OCI-M1 (cell line): Measurements from ENCODE around the gene SAMD9L.
"Not testable (repeated sequence)": the region's sequence is repeated elsewhere in the genome, so short reads cannot be mapped to it uniquely, and the experiment has no call there.

Experiments used
- DNase-seq: peaks from one replicate; lab custom pipeline; 2025; lab: John Stamatoyannopoulos, UW

The SAMD9L gene

GRCh38 chr7:93146036-93146435 is 2.1 kb downstream of the SAMD9L start:
- DNase-seq = peak; percentile 66

GRCh38 chr7:93145354-93145753 is 2.8 kb downstream of the SAMD9L start:
- DNase-seq = peak; percentile 92

- no peak for DNase-seq
Measured at GRCh38 chr7:93142127-93142526, 6.1 kb downstream of the SAMD9L start.

DNA sequence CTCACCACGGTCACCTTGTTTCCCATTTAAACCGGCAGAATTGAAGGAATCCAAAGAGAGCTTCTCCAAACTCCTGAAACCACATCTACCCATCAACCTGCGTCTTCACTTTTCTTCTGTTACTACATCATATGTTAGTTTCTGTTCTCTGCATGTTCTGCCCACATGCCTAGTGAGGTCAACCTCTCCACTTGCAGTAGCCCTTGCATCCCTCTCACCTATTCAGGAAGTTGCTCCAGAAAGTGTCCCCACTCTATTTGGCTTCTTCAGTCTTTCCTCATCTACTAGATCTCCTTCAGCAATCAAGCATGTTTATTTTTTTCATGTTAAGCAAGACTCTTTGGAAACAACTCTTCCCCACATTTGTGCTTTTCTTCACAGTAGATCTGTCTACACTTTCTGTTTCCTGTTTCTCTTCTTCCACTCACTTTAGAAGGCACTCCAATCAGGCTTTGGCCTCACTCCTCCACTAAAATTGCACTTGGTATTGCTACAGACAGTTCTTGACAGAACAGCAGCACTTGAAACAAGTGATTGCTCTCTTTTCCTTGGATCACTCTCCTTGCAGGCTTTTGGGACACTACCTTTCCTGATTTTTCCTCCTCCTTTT is 7.5 kb downstream of the SAMD9L start:
- DNase-seq = no peak

GRCh38 chr7:93138576-93138975 is 9.6 kb downstream of the SAMD9L start:
- no peak for DNase-seq

GRCh38 chr7:93133005-93133404 is 15.2 kb downstream of the SAMD9L start:
- DNase-seq = no peak

DNA sequence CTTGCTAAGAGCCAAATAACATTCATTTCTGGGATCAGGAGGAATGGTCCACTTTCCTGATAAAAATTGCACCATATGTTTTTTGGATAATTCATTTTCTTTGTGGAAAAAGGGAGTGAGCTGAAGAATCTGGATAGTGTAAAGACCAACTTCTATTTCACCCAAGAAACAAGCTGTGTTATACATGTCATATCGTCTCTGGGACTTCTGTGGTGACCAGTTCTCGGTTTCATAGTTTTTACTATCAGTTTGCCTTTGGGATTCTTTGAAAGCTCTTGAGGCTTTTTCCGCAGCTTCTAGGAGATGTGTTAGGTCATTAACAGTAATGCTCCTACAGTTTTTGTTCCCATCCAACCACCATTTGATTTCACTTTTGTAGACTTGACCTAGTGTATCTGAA is 16.0 kb downstream of the SAMD9L start:
- no peak for DNase-seq

- DNase-seq = not testable (repeated sequence)
Measured at GRCh38 chr7:93126954-93127353, 21.2 kb downstream of the SAMD9L start.

DNA sequence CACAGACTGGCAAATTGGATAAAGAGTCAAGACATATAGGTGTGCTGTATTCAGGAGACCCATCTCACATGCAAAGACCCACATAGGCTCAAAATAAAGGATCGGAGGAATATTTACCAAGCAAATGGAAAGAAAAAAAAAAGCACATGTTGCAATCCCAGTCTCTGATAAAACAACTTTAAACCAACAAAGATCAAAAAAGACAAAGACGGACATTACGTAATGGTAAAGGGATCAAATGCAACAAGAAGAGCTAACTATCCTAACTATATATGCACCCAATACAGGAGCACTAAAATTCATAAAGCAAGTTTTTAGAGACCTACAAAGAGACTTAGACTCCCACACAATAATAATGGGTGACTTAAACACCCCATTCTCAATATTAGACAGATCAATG is 24.7 kb downstream of the SAMD9L start:
- not testable (repeated sequence) for DNase-seq

DNA sequence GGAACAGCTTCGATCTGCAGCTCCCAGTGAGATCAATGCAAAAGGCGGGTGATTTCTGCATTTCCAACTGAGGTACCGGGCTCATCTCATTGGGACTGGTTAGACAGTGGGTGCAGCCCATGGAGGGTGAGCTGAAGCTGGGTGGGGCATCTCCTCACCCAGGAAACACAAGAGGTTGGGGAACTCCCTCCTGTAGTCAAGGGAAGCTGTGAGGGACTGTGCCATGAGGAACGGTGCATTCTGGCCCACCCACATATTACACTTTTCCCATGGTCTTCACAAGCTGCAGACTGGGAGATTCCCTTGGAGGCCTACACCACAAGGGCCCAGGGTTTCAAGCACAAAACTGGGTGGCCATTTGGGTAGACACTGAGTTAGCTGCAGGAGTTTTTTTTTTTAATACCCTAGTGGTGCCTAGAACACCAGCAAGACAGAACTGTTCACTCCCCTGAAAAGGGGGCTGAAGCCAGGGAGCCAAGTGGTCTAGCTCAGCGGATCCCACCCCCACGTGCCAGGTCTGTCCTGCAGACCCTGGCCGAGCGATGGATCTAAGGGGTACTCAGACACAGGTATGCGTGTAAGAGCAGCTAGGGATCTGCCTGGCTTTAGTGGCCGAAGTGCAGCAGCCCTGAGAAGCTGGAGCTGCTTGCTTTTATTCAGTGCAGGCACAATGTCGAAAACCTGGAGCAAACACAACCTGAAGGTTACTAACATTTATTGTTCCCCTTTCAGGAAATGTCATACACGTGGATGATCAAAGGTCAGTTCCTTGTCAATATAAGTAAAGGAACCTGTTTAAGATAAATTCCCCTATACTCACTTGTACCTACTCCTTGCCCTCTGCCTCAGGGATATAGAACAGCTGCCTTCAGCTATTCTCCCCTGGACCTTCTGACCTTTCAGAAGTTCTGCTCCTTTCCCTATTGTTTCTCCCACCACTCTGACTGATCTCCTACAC is 27.3 kb downstream of the SAMD9L start:
- DNase-seq = no peak

DNA sequence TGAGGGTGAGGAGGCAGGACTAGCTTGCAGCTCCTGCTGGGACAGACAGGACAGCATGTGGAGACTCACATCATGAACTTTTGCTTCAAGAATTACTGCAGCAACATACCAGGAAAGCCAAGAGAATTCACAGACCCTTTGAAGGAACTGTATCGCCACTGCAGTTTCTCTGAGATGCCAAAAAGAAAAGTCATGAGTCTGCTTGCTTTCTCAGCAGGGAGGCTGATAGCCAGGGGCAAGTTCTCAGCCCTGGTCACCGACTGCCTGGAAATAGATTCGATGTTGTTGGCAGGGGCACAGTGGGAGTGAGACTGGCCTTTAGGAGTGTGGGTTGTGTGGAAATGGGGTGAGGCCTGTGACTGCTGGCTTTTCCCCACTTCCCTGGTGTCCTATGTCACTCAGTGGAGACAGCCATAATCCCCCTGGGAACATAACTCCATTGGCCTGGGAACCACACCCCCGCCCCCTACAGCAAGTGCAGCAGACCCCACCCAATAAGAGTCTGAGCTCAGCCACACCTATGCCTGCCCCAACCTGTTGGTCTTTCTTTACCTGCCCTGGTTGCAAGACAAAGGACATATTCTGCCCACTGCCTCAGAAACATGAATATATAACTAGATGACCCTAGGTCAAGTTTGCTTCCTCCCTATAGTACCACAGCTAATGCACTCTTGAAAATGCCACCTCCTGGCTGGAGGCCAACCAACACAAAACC is 28.8 kb downstream of the SAMD9L start:
- DNase-seq = no peak

DNA sequence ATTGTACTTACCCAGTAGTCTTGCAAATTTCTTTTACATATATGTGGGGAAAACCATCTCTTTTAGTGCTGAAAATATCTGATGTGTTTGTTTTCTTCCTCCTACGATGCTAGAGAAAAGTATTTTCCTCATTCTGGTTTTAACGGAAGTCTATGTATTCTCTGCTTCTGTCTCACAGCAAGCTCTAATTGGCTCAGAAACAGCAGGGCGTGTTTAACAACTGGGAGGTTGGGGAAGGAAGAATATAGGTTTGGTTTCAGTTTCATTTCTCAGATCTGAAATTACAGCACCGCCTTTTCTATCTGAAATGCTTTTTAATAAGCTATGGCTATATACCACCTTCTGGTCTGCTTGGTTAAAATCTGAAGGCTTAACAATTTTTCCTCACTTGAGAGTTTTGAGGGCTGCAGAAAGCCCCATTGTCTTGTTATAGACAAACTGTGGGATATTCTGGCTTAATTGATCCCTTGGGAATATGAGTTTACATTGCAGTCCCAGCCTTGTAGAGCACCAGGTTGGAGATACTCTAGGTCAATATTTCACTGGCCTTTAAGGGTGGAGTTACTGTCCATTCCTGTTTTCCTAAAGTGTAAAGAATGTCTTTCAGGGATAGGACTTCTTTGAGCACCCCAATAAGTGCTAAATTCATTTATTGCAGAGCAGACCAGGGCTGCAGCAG is 30.2 kb downstream of the SAMD9L start, which contains the start of gene SAMD9:
Gene SAMD9 (minus strand): TSS at position 128 of the 679 bp plus-strand sequence. CDS start 11,882 bp downstream, outside the sequence.
- peak; percentile 99 for DNase-seq

DNA sequence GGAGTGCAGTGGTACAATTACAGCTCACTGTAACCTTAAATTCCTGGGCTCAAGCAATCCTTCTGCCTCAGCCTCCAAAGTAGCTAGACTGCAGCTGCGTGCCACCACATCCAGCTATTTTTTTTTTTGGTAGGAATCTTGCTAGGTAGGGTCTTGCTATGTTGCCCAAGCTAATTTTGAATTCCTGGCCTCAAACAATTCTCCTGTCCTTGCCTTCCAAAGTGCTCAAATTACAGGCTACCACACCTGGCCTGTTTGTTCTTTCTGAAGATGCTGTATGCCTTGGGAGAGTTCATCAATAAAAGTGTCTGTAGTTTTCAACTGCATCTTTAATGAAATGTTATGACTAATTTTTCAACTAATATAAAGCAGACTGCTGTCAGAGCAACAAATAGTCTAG is 30.9 kb downstream of the SAMD9L start:
- DNase-seq = peak; percentile 71

- no peak for DNase-seq
Measured at GRCh38 chr7:93115796-93116195, 32.4 kb downstream of the SAMD9L start.

GRCh38 chr7:93108003-93108402 is 40.2 kb downstream of the SAMD9L start:
- DNase-seq = no peak

DNA sequence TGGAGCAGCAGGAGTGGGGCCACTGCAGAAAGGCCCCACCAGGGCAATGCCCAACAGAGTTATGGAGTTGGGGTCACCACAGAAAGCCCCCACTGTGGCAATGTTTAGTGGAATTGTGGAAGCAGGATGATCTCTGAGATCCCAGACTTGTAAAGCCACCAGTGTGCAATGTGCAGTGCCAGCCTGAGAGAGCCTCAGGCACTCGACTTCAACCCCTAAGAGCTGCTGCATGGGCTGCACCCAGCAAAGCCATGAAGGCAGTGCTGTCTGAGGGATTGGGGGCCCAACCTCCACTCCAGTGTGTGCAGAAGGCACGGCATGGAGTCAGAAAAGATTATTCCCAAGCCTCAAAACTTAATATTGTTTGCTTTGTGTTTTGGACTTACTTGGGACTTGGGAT is 50.8 kb downstream of the SAMD9L start:
- no peak for DNase-seq

DNA sequence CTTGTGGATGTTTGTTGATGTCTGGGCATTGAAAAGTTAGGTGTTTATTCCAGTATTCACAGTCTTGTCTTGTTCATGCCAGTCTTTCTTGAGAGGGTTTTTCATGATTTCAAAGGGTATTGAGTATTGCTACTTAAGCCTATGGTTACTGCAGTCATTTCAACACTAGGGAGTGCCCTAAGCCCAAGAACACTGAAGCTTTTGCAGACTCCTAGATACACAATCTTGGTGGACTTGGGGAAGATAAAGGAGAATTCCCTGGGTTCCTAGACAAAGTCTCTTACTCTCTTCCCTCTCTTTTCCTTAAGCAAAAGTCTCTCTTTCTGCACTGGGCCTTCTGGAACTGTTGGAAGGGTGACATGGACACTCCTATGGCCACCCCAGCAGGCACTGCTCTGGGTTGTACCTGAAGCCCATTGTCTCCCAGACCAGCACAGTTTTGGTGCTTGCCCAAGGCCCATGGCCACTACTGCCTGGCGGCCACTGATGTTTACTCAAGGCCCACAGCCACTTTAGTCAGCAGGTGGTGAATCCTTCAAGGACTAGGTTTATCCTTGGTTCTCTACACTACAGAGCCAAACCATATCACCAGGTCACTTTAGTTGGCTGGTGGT is 55.3 kb downstream of the SAMD9L start:
- peak; percentile 76 for DNase-seq
